GM18873 (cell line): ENCODE results near the gene SNX21.
"Not testable (repeated sequence)": the region's sequence is repeated elsewhere in the genome, so short reads cannot be mapped to it uniquely, and the experiment has no call there.

Source experiments
- ATAC-seq: cut with Tn5 transposase; IDR thresholded peaks from one replicate; pipeline ENCODE4 v1.9.1; 2021; ENCODE audit warnings: mild to moderate bottlenecking, moderate library complexity, moderate number of reproducible peaks; ENCODE audit not compliant: unreplicated experiment, low FRiP score

Gene SNX21

DNA sequence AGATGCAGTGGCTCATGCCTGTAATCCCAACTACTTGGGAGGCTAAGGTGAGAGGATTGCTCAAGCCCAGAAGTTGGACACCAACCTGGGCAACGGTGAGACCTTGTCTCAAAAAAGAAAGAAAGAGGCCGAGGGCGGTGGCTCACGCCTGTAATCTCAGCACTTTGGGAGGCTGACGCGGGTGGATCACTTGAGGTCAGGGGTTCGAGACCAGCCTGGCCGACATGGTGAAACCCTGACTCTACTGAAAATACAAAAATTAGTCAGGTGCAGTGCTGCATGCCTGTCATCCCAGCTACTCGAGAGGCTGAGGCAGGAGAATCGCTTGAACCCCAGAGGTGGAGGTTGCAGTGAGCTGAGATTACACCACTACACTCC is 40.5 kb downstream of the SNX21 start:
- ATAC-seq = not testable (repeated sequence)

DNA sequence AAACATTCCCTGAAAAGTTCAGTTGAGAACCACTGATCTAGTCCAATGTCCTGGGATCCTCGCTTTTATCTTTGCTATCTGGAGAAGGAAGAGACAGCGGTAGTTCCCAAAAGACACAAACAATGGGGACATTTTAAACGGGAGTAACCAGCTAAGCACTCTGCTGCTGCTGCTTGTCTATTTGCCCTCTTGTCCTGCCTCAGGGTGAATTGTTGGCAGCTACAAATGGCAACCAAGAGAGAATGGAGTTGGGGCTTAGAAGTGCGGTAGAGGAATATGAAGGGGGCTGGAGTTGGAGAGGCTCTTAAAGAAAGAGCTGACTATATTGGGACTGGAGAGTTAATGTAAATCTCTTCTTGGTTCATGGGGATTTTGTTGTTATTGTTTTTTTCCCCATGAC is 41.0 kb downstream of the SNX21 start:
- ATAC-seq = no peak

DNA sequence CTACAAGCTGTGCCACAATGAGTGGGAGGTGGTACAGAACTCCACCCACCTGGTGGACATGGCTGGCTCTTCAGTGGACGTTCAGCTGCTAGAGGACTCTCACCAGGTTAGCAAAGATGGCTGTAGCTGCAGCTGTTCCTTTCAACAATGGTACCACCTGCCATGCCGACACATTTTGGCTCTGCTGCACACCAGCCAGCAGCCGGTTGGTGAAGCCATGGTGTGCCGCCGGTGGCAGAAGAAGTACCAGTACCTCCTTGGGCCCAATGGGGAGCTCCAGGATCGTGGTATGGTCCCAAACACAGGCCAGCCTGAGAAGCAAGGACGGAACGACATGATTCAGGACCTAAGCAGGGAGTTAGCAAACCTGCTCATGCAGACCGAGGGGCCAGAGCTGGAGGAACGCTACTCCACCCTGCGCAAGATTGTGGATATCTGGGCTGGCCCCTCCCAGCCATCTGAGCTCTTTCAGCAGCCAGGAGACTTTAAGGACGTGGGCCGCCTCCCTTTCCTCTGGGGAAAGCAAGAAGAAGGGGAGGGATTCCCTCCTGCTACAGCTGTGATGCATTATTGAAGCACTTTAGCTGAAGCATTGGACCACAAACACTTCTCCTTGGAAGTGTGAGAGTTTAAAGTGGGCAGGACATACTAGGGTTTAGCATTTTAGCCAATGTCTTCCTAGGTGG is 44.6 kb downstream of the SNX21 start:
- no peak for ATAC-seq

DNA sequence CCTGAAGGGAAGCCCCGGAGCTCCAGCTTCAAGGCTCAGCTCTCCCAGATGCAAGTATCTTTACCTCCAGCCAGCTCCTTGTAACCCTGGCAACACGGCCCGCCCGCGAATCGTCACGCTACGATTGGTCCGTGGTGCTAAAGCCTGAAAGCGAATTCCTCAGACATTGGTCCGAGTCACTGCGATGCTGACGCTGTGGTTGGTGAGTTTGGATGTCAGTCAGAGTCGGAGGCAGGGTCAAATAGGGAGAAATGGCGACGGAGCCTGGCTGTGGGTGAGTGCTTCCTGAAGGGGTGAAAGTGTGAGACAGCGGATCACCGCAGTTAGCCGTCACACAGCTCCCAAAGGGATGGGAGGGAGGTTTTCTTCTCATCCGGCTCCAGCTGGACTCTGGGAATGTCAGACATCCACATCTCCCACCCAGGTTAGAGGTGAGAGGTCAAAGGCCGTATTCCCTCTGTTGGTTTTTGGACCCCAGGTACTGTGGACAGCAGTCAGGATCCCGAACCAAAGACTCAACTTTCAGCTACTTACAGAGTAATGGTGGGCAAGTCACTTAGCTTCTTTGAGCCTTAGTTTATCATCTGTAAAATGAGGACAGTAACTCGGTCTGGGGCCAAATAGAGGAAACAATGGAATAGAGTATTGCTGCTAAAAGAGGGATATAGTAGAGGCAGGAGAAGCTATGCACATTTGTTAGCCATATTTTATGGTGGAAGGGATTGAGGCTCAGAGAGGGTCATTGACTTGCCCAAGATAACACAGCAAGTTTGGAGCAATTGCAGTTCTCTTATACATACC is 47.6 kb downstream of the SNX21 start, which contains the start of gene ZSWIM1:
Gene ZSWIM1, plus strand, starts transcription at position 240 of the 801 bp plus-strand sequence. CDS start 1,366 bp downstream, outside the sequence.
- peak; percentile 95 for ATAC-seq

DNA sequence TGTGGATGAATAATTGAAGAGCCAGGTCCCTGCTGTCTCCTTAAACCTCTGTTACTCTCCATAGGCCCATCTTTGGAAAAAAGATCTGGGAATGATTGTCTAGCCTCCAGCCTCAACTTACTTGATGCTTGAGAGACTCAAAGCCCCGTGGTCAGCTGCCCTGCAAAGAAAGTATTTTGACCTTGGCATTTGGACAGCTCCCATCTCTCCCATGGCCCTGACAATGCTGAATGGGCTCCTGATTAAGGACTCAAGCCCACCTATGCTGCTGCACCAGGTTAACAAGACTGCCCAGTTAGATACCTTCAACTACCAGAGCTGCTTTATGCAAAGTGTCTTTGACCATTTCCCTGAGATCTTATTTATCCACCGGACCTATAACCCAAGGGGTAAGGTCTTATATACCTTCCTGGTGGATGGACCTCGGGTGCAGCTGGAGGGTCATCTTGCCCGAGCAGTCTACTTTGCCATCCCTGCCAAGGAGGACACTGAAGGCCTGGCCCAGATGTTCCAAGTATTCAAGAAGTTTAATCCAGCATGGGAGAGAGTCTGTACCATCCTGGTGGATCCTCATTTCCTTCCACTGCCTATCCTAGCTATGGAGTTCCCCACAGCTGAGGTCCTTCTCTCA is 49.0 kb downstream of the SNX21 start:
- no peak for ATAC-seq

DNA sequence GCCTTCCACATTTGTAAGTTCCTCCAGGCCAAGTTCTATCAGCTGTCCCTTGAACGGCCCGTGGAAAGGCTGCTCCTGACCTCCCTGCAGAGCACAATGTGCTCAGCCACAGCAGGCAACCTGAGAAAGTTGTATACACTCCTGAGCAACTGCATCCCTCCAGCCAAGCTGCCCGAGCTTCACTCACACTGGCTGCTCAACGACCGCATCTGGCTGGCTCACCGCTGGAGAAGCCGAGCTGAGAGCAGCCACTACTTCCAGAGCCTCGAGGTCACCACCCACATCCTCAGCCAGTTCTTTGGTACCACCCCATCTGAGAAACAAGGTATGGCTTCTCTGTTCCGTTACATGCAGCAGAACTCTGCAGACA is 49.5 kb downstream of the SNX21 start:
- ATAC-seq = no peak

DNA sequence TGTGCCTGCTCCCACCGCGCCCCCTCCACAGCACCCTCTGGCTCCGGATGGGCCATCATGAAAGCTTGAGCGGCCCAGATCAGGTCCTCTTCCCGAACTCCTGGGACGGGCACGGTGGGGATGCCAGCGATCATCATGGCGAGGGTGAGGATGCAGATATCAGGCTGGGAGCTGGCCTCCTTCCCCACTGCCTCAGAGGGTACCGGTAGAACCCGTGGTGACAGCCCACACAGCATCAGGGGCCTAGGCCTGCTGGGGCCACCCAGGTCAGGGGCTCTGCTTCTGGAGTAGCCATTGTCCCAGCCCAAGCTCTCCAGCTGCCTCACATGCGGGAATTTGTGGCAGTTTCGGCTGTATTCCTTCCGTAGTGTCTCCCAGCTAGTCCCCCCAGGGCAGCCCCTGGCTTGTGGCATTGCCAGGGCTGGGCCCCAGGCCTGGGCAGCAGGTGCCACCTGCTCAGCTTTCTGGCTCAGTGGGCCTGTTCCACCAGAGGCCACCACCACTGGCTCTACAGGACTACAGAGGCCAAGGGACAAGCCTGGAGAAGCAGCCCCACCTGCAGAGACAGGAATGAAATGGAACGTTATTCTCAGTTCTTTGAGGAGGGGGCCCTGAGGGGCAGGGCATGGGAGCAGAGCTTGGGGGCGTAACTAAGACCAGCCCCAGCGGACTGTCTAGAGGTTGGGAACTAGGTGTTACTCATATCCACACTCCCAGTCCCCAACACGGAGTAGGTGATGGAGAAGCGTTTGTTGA is 53.2 kb downstream of the SNX21 start:
- no peak for ATAC-seq

DNA sequence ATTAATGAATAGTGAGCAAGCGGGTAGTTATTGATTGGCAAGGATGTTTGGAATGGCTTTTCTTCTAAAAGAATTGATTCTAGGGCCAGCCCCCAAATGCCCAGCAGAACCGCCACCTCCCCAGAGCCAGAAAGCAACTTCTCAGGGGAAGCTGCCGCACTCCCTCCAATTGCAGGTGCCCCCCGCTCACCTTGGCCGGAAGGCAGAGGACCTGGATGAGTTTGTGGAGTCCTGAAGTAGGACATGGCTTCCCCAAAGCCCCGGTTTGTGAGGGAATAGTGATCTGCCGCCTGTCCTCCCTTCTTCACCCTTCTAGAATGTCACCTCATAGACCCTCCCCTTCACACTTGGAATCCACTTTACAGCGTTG is 53.7 kb downstream of the SNX21 start, which contains the start of gene SPATA25:
Gene SPATA25, minus strand, starts transcription at position 277 of the 370 bp plus-strand sequence. Its CDS starts 32 bp downstream, at position 245.
- no peak for ATAC-seq

DNA sequence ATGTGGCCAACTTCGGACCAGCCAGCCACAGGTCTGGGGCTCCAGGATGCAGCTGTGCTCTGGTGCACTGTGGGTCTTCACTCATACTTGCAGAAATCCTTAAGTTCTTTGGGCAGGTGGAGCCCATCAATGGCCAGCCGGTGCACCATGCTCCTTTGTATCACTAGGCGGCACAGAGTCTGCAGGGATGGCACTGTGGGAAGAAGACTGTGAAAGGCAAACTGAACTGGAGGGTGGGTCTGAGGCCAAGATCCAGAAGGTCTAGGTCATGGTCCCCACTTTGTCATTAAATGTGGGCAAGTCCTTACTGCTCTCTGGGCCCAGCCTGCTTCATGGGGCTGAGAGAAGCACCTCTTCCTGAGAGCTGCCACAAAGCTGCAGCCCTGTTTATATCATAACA is 55.1 kb downstream of the SNX21 start:
- no peak for ATAC-seq

DNA sequence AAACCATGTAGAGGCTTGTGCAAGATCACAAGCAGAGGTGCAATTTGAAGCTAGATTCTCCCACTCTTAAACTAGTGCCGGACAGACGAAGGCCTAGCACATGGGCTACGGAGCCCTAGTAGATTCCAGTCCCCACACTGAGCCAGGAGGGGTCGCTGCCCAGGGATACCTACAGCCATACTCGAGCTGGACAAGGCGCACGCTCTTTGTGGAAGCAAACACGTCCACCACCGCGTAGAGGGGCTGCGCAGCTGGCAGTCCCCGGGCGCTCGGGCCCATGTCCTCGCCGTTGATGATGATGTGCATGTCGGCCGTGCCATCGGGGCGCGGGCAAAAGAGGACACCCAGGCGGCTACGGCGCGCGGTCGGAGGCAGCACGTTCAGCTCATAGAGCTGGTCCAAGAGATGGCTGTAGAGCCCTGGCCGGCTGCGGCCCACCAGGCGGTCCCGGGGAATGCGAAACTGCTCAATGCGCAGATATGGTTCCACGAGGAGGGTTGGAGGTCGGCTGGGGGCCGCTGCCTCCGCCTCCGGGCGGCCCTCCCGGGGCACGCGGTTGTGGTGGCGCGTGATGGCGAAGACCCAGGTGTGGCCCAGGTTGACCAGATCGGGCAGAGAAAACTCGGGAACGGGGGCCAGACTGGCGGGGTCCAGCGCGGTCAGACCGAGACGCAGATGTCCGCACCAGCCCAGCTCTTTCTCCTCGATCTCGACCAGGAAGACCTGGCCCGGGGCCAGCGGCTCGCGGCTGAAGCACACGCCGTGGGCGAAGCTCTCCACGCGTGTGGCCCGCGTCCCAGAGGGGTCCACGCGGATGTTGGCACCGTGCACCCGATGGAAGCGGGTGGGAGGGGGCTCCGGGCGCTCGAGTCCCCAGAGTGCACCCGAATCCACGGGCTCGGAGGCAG is 56.7 kb downstream of the SNX21 start:
- ATAC-seq = no peak

DNA sequence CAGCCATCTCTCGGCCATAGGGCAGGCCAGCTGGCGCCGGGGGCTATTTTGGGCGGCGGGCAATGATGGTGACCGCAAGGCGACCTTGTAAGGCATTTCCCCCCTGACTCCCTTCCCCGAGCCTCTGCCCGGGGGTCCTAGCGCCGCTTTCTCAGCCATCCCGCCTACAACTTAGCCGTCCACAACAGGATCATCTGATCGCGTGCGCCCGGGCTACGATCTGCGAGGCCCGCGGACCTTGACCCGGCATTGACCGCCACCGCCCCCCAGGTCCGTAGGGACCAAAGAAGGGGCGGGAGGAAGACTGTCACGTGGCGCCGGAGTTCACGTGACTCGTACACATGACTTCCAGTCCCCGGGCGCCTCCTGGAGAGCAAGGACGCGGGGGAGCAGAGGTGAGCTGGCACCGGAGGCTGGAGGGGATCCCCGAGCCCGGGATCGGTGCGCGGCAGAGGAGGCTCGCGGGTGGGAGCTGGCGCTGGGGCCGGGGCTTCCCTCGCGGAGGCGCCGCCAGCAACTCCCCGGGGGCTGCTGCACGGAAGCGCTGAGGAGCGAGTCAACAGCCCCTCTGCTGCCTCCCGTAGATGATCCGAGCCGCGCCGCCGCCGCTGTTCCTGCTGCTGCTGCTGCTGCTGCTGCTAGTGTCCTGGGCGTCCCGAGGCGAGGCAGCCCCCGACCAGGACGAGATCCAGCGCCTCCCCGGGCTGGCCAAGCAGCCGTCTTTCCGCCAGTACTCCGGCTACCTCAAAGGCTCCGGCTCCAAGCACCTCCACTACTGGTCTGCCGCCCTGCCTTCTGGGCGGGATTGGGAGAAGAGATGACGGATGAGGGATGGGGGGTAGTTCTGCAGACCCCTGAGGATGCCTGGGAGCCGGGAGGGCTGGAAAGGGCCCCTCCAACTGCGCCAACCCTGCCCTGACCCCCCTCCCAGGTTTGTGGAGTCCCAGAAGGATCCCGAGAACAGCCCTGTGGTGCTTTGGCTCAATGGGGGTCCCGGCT is 57.7 kb downstream of the SNX21 start, which contains the start of the genes CTSA and NEURL2:
Gene CTSA, plus strand, starts transcription at position 351 of the 999 bp plus-strand sequence. Its CDS starts 234 bp downstream, at position 585.
Gene NEURL2, minus strand, starts transcription at position 224 of the 999 bp plus-strand sequence. Its CDS starts 217 bp downstream, at position 7.
- ATAC-seq = peak; percentile 50

DNA sequence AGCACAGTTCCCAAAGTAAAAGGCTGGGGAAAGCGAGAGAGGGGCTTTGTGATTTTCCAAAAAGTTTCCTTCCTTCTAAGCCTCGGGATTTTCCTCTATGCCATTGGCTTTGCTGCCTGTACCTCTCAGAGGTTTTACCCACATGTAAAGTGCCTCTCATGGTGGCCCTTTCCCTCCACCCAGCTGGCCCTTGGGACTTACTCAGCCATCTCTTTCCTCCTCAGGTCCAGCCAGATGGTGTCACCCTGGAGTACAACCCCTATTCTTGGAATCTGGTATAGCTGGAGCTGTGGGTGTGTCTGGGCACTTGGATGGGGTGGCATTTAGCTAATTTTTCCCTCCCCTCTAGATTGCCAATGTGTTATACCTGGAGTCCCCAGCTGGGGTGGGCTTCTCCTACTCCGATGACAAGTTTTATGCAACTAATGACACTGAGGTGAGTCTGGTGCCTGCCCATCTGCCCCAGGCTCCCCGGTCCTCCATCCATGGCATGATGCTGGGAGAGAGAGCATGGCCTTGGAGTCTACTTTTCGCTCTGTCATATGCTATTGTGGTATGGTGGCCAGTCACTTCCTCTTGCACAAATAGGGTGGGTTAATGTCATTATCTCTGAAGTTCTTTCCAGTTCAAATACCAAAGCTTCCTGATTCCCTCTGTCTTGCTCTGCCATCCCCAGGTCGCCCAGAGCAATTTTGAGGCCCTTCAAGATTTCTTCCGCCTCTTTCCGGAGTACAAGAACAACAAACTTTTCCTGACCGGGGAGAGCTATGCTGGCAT is 58.6 kb downstream of the SNX21 start:
- ATAC-seq = no peak
